Peyer's patch (tissue), 4 donors: ENCODE results near the gene LINGO3.

Experiments
- CTCF ChIP-seq, 6 experiments: fragments of 450-650 bp in 4 of 6; fragments of 200-600 bp in 2 of 6; sonication (generic) in 1 of 6; IDR thresholded peaks; one replicate each; pipeline ENCODE4 v1.5.1; 2017 to 2019; ENCODE audit warnings: antibody characterized with exemption in 6 of 6, mild to moderate bottlenecking in 3 of 6, moderate library complexity in 1 of 6
- POLR2A ChIP-seq, 2 donors: fragments of 450-650 bp; IDR thresholded peaks; one replicate each; pipeline ENCODE4 v1.5.1; 2017; ENCODE audit warnings: antibody characterized with exemption in 2 of 2, mild to moderate bottlenecking in 2 of 2, moderate library complexity in 2 of 2

- TF ChIP-seq POLR2A (IDR thresholded peaks at IDR 0.05) (no peak), CTCF (IDR thresholded peaks at IDR 0.05) (no peak)
These were observed 27.2 kb downstream of the LINGO3 start for GRCh38 chr19:2280633-2281264.
